ENCODE data around the gene HOXB13.

The HOXB13 gene

DNA sequence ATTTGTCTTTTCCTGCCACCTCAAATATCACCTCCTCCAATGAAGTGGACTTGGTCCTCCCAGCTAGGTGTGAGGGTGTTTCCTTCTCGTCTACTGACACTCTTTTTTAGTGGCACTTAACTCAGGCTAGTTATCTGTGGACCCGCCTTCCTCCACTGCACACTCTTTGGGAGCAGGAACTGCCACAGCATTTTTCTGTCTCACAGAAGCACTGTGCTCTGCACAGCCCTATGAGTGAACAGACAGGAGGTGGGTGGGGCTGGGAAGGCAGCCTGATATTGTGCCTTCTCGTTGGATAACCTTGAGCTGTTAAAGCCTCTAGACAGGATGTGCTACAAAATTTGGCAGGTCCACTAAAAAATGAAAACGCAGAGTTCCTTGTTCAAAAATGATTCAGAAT is 31.9 kb upstream of the HOXB13 start:
- no peak for DNase-seq
- Histone ChIP-seq H3K27ac (ENCODE audit: low read length) (no peak overlapping the region), H3K9me3 (replicated peaks; ENCODE audit: insufficient read depth, low read length) (no peaks in the 10 kb centered on the region), H3K4me1 (ENCODE audit: low read length) (no peaks in the 10 kb centered on the region), H3K9ac (ENCODE audit: low read length) (no peak overlapping the region), H3K4me3 (ENCODE audit: low read length) (no peak overlapping the region), H2AFZ (ENCODE audit: low read length) (no peak overlapping the region), H4K20me1 (ENCODE audit: insufficient read depth, low read length) (no peaks in the 10 kb centered on the region), H3K36me3 (replicated peaks; ENCODE audit: insufficient read depth, low read length) (no peaks in the 10 kb centered on the region), H3K4me2 (ENCODE audit: low read depth, low read length) (no peak overlapping the region), H3K9me2 (replicated peaks; ENCODE audit: insufficient read depth, low read length) (no peaks in the 10 kb centered on the region), H3K27me3 (replicated peaks; ENCODE audit: insufficient read depth, low read length) (peaks cover 53% of the 10 kb centered on the region), H3K79me2 (ENCODE audit: low read length) (no peaks in the 10 kb centered on the region), H3F3A (ENCODE audit: insufficient read depth, low read length) (no peaks in the 10 kb centered on the region)
- no peak for TF ChIP-seq EZH2 (optimal IDR thresholded peaks at IDR 0.05; ENCODE audit: low read depth, low read length)
- TF ChIP-seq, protein P1, sequence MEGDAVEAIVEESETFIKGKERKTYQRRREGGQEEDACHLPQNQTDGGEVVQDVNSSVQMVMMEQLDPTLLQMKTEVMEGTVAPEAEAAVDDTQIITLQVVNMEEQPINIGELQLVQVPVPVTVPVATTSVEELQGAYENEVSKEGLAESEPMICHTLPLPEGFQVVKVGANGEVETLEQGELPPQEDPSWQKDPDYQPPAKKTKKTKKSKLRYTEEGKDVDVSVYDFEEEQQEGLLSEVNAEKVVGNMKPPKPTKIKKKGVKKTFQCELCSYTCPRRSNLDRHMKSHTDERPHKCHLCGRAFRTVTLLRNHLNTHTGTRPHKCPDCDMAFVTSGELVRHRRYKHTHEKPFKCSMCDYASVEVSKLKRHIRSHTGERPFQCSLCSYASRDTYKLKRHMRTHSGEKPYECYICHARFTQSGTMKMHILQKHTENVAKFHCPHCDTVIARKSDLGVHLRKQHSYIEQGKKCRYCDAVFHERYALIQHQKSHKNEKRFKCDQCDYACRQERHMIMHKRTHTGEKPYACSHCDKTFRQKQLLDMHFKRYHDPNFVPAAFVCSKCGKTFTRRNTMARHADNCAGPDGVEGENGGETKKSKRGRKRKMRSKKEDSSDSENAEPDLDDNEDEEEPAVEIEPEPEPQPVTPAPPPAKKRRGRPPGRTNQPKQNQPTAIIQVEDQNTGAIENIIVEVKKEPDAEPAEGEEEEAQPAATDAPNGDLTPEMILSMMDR (IDR thresholded peaks at IDR 0.05; ENCODE audit: low read length): no peak
- TF ChIP-seq EZH2phosphoT487 (IDR thresholded peaks at IDR 0.05; ENCODE audit: low read length): no peak

DNA sequence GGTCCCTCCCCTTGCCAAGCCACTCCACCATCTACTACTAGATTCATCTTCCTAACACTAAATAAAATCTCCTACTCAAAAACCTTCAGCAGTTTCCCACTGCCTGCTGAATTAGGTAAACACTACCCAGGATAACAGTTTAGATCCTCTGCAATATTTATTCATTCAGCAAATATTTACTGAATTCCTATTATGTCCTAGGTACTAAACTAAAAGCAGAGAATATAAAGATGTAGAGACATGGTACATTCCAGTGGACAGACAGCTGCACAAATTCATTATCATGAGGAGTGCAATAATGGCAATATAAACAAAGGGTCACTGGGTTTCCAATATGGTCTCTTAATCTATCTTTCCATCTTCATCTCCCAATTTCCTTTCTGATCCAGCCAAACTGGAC is 30.7 kb upstream of the HOXB13 start:
- H3K79me2 ChIP-seq (ENCODE audit: low read length): no peaks in the 10 kb centered on the region
- H4K20me1 ChIP-seq (ENCODE audit: insufficient read depth, low read length): no peaks in the 10 kb centered on the region
- no peak for DNase-seq
- no peak overlapping the region for H3K4me2 ChIP-seq (ENCODE audit: low read depth, low read length)
- no peak for TF ChIP-seq EZH2phosphoT487 (IDR thresholded peaks at IDR 0.05; ENCODE audit: low read length)
- no peak for TF ChIP-seq EZH2 (optimal IDR thresholded peaks at IDR 0.05; ENCODE audit: low read depth, low read length)
- TF ChIP-seq, protein P1 (IDR thresholded peaks at IDR 0.05; ENCODE audit: low read length): no peak
- peaks cover 61% of the 10 kb centered on the region for H3K27me3 ChIP-seq (replicated peaks; ENCODE audit: insufficient read depth, low read length)
- no peak overlapping the region for H3K9ac ChIP-seq (ENCODE audit: low read length)
- H3K4me3 ChIP-seq (ENCODE audit: low read length): no peak overlapping the region
- no peaks in the 10 kb centered on the region for H3F3A ChIP-seq (ENCODE audit: insufficient read depth, low read length)
- H3K27ac ChIP-seq (ENCODE audit: low read length): no peak overlapping the region
- H3K36me3 ChIP-seq (replicated peaks; ENCODE audit: insufficient read depth, low read length): no peaks in the 10 kb centered on the region
- H2AFZ ChIP-seq (ENCODE audit: low read length): no peak overlapping the region
- no peaks in the 10 kb centered on the region for H3K9me2 ChIP-seq (replicated peaks; ENCODE audit: insufficient read depth, low read length)
- H3K9me3 ChIP-seq (replicated peaks; ENCODE audit: insufficient read depth, low read length): no peaks in the 10 kb centered on the region
- no peaks in the 10 kb centered on the region for H3K4me1 ChIP-seq (ENCODE audit: low read length)

DNA sequence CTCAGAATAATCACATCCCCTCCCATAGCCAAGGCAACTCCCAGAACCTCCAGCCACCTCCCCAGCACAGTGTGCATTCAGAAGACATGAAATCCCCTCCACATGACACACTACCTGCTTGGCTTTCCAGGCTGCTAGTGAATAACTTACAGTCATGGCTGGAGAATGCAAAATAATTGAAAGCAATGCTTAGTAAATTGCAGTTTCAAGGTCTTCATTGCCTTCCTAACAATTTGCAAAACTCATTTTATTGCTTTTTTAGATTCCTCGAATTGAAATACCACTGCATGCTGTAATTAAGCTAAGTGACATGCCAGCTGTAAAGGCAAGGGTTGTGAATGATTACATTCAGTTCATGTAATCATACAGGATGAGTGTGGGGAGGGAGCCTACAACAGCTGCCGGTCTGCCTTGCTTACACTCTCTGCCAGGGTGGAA is 29.0 kb upstream of the HOXB13 start:
- no peaks in the 10 kb centered on the region for H3K79me2 ChIP-seq (ENCODE audit: low read length)
- no peaks in the 10 kb centered on the region for H3F3A ChIP-seq (ENCODE audit: insufficient read depth, low read length)
- TF ChIP-seq, protein P1 (IDR thresholded peaks at IDR 0.05; ENCODE audit: low read length): no peak
- TF ChIP-seq EZH2phosphoT487 (IDR thresholded peaks at IDR 0.05; ENCODE audit: low read length) (no peak), EZH2 (optimal IDR thresholded peaks at IDR 0.05; ENCODE audit: low read depth, low read length) (no peak)
- no peak overlapping the region for H3K4me3 ChIP-seq (ENCODE audit: low read length)
- no peak overlapping the region for H3K27ac ChIP-seq (ENCODE audit: low read length)
- no peak overlapping the region for H2AFZ ChIP-seq (ENCODE audit: low read length)
- H3K4me2 ChIP-seq (ENCODE audit: low read depth, low read length): no peak overlapping the region
- no peaks in the 10 kb centered on the region for H3K9me2 ChIP-seq (replicated peaks; ENCODE audit: insufficient read depth, low read length)
- no peaks in the 10 kb centered on the region for H3K4me1 ChIP-seq (ENCODE audit: low read length)
- no peak overlapping the region for H3K9ac ChIP-seq (ENCODE audit: low read length)
- no peak for DNase-seq
- H4K20me1 ChIP-seq (ENCODE audit: insufficient read depth, low read length): no peaks in the 10 kb centered on the region
- peaks cover 76% of the 10 kb centered on the region for H3K27me3 ChIP-seq (replicated peaks; ENCODE audit: insufficient read depth, low read length)
- H3K36me3 ChIP-seq (replicated peaks; ENCODE audit: insufficient read depth, low read length): no peaks in the 10 kb centered on the region
- H3K9me3 ChIP-seq (replicated peaks; ENCODE audit: insufficient read depth, low read length): no peaks in the 10 kb centered on the region

All from MM.1S (cell line).